Hematopoietic multipotent progenitor cell treated with erythropoietin and hydrocortisone succinate and interleukin-3 and kit ligand, for 8 days (in vitro differentiated cells): ENCODE measurements around the gene NRCAM.
"Not testable (repeated sequence)": the region's sequence is repeated elsewhere in the genome, so short reads cannot be mapped to it uniquely, and the experiment has no call there.

Source experiments
- DNase-seq: peaks from one replicate; pipeline ENCODE4 v3.0.0-alpha.2; 2015

The NRCAM gene

DNA sequence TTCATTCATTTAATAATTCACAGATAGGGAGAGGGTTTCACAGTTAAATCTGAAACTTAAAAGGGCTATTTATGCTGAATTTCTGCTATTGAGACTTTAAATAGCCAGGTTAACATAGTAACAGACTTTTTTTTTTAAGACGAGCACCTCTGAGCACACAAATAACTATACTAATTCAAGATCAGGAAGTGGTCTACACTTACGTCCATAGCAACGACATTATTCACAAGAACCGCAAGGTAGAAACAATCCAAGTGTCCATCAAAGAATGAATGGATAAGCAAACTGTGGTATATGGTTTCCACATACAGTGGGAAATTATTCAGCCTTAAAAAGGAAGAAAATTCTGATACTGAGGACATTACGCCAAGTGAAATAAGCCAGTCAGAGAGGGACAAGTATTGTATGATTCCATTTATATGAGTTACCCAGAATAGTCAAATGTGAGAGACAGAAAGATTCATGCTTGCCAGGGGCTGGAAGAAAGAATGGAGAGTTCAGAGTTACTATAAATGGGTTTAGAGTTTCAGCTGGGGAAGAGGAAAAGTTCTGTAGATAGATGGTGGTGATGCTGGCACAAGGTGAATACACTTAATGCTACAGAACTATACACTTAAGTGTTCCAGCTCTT, 185.7 kb downstream of the NRCAM start:
- no peak for DNase-seq

- no peak for DNase-seq
Measured at GRCh38 chr7:108268200-108268820, 187.9 kb downstream of the NRCAM start.

DNA sequence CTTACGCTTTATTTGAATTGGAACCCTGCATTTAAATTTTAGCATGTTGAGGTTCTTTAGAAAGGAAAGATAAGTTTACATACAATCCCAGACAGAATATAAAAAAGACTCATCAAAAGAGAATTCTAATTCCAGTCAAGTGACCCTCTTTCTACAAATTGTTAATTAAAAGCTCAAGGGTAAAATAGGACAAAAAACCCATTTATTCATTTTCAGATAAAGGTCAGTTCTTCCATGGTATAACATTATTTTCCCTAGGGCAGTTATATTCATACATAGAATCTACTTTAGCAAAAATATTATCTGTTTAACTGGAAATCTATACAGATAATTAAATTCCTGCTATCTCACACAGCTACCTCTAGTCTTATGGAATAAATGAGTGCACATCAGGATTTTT, 188.6 kb downstream of the NRCAM start:
- no peak for DNase-seq

- DNase-seq: no peak
Measured at GRCh38 chr7:108266491-108266890, 189.7 kb downstream of the NRCAM start.

DNA sequence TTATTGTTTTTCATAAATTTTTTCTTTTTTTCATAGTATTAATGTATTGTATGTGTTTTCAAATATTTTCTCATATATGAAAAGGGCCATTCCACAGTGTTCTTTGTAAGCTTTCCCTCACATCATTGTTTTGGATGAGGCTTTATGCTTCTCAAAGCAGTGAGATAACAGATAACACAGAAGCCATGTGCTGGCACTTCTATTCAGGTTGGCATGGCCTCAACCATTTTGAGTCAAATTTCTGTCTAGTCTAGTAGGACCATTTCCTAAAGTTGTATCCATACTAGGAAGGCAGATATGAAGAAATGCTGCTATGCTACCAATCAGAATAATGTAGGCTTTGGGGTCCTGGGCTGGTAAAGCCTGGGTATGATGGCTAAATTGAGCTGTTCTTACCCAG, 190.2 kb downstream of the NRCAM start:
- DNase-seq: no peak

DNA sequence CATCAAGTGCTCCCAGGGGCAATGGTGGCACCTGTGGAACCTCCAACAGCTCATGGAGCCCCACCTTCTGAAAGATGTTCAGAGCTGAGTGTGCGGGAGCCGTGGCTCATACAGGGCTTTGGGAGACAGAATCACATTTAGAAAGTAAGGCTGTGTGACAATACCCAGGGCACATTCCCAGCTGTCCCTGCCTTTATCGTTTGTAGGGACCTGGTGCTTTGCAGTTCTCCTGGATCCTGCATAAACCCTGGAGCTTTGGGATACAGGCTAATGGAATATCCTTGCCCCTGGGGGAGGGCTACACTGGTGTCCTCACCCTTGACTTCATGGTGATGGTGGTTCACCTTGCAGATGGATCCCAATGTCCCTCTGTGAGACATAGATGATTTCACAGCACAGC, 191.2 kb downstream of the NRCAM start:
- no peak for DNase-seq

- DNase-seq: no peak
Measured at GRCh38 chr7:108263425-108263824, 192.8 kb downstream of the NRCAM start.

- no peak for DNase-seq
Measured at GRCh38 chr7:108261560-108262255, 194.5 kb downstream of the NRCAM start.

- DNase-seq: not testable (repeated sequence)
Measured at GRCh38 chr7:108259447-108259846, 196.8 kb downstream of the NRCAM start.

- no peak for DNase-seq
Measured at GRCh38 chr7:108257954-108258353, 198.3 kb downstream of the NRCAM start.

DNA sequence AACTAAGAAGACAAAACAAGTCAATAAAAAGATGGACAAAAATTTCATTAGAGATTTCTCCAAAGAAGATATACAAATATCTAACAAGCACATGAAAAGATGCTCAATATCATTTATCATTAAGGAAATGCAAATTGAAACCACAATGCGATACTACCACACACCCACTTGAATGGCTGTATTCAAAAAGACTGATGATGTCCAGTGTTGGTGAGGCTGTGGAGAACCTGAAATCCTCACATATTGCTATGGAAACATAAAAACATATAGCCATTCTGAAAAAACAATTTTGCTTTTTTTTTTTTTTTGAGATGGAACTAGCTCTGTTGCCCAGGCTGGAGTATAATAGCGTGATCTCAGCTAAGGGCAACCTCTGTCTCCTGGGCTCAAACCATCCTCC, 202.0 kb downstream of the NRCAM start:
- no peak for DNase-seq

GRCh38 chr7:108253275-108254044, 202.8 kb downstream of the NRCAM start:
- peak; percentile 5 for DNase-seq

- no peak for DNase-seq
Measured at GRCh38 chr7:108252177-108252576, 204.1 kb downstream of the NRCAM start.

- DNase-seq: no peak
Measured at GRCh38 chr7:108251700-108252099, 204.5 kb downstream of the NRCAM start.

DNA sequence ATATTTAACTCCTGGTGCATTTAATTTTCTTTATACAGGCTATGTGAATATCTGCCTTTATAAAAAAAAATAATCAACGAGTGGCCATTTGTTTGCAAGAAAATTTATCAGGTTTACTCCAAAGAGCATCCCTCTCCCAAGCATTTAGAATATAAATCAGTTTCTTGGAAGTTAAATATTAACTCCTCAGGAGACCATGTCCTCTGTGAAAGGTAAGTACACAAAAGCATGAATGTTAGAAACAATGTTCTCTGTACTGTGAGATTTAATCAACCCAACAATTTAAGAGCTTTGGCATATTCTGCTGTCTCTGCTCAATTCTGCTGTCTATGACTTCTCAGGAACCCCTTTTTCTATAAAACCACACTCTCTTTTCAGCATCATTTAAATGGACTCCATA, 206.8 kb downstream of the NRCAM start:
- no peak for DNase-seq

DNA sequence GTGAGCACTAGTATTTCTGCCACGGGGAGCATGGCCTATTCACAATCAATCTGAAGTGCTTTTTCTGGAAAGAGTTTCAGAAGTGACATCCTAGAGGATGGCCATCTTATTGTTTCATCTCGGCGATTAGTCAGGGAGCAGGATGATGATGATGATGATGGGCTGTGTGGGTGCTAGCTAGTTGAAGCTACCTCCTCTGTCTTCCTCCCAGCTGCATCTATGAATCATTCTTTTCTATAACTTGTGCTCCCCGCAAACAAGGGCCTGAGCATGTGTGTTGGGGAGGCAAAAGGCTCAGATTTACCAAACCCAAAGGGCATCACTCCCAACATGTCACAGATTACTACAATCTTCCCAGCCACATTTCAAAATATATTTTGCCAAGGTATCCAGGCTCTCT, 207.4 kb downstream of the NRCAM start:
- no peak for DNase-seq

DNA sequence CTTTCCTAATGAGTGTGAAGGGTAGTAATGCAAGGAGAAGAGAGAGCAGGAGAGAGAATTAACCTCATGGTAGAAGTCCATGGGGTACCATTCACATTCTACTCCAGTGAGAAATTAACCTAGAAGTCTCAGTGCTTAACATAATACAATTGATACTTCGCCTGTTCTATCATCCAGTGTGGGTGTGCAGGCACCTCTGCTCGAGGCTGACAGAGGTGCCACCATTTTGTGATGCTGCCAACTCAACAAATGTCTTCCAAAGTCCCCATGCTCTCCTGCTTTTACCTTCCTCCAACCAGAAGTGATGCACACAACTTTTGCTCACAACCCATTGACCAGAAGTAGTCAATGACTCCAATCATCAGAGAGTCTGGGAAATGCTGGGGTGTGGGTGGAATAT, 207.8 kb downstream of the NRCAM start:
- no peak for DNase-seq

DNA sequence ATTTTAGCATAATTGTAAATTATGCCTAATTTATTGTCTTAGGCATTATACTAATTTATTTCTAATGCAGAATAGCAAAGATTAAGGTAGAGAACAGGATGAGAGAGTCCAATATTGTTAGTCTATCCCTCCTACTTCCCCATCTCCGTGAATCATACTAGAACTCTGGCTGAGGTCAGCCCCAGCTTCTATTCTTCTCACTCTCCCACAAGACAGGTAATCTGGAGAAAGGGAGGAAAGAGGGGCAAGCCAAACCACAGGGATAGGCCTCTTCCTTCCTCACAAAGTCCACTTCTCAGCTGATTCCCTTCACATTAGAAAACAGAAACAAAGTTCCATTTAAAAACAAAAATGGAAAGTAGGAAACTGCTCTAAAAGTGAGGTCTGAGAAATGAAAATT, 208.6 kb downstream of the NRCAM start:
- no peak for DNase-seq

DNA sequence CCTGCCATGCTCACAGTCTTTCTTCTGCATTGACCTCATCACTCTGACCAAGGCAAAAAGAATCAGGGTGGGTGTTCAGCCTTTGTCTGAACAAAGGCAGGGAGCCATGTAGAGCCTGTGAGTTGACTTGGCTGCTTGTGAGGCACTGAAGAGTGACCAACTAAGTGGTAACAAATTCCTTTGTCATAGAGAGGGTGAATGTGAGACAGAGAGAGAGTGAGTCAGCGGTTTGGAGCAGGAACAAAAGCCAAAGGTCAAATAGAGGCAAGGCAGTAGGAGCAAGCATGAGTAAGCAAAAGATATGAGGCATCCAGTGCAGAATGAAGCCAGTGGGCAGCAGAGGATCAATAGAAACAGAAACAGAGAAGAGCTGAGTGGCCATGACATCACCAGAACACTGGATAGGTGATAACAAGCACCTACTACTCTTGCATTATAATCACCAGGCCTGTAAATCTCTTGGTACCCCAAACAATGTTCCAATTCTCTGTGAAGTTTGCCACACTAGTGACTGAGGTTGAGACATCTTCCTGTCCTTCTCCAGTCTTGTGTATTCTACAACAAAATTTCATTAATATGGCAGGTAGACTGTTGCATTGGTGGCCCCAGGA, 209.9 kb downstream of the NRCAM start:
- DNase-seq: peak; percentile 43

DNA sequence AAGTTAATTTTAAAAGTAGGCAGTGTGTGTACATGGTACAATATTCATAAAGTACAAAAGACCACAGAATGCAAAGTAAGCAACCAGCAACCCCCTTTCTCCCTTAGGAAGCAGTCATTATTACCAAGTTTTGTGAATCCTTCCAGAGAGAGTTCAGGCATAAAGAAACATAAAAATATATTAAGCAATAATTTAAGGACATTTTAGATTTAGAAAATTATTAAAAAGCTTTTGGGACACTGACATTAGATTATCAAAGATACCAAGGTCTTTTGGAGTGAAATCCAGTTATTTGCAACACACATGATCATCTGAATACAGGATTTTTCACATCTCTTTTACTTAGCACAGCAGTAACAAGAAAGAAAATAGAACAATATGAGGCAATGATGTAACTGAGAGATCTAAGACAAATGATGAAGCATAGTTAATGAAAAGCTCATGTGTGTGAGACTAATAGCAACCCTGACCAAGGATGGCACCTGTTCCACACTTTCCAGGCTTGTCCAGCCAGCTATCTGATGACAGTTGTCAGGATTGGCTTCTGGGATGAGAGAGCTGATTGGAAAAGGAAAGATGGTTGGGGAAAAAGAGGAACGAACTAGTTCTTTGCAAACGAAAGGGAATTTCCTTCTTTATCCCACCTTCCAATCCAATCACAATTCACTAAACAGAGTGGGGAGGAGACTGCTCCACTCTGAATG, 210.6 kb downstream of the NRCAM start:
- DNase-seq: no peak

DNA sequence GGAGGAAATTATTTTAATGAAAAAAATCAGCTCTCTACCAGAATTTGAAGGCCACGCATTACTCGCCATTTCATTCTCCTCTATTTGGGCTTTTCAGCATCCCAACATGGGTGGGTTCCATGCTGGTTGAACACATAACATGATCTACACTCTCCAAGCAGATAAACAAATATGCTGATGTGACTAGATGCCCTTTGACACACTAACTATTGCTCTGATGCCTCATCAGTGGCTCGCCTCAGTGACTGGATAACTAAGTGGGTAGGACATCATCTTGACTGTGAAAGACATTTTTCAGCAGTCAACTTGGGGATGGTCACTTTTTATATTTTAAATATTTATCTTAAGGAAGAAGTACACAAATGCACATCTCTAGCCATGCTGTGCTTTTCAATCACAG, 212.1 kb downstream of the NRCAM start:
- DNase-seq: no peak

DNA sequence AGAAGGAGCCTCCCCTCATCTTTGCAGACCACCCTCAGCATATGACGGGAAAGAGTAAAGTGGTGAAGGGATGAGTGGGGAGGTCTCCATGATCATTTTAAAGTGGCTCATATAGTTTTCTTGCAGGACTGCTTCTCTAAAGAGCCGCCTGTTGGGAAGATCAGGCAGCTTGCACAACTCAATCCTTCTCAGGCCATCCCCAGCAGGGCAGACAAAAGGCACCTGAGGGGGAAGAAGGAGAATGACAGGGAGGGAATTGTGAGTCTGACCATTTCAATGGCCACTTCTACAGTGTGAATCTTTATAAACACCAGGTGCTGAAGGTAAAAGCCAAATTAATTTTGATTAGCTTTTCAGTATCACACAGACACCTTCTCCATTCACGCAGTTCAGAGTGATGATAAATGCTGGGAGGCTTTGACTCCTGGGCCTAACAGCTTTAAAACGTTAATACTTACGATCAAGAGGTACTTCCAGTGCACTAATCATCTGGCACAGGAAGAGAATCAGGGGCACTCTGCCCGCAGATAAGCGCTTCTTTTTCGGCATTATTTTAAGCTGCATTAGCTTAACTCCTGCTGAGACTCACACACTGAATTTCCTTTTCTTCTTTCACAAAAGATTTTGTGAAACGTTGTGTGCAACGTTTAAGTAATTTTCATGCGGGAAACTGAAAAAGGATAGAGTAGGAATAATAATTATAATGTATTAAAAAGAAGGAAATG, 216.6 kb downstream of the NRCAM start:
- DNase-seq: no peak
